Tibial nerve (tissue), 4 donors: ENCODE data around the gene RPS23. TPM values are rescaled to one million over a fixed set of nuclear protein-coding genes. Genes with fewer than 3 reads are reported as not detected.
A peak's percentile ranks its signal among the peaks of the same experiment; 100 is the strongest.

Source experiments
- DNase-seq, 2 donors: peaks; one replicate each; pipeline ENCODE4 v3.0.0-alpha.2; 2019; ENCODE audit warnings: low spot score in 2 of 2
- H3K27ac ChIP-seq, 4 donors: fragments of 200-600 bp; sonication (generic) in 3 of 4; one replicate each; pipeline ENCODE4 v1.5.1; 2017 to 2019; ENCODE audit warnings: mild to moderate bottlenecking in 1 of 4
- H3K27me3 ChIP-seq, 2 donors: fragments of 200-600 bp; sonication (generic) in 1 of 2; one replicate each; pipeline versions ENCODE4 v1.5.1 to v1.6.0; 2017 to 2019
- H3K36me3 ChIP-seq, 3 donors: fragments of 200-600 bp; sonication (generic); one replicate each; pipeline ENCODE4 v1.5.1; 2018 to 2019
- H3K4me1 ChIP-seq, 4 donors: fragments of 200-600 bp; sonication (generic) in 3 of 4; one replicate each; pipeline ENCODE4 v1.5.1; 2017 to 2019
- H3K4me3 ChIP-seq, 4 donors: fragments of 200-600 bp; sonication (generic) in 3 of 4; one replicate each; pipeline ENCODE4 v1.5.1; 2017 to 2019; ENCODE audit warnings: mild to moderate bottlenecking in 1 of 4, moderate library complexity in 1 of 4
- H3K9me3 ChIP-seq, 4 donors: fragments of 200-600 bp; sonication (generic) in 3 of 4; one replicate each; pipeline ENCODE4 v1.5.1; 2017 to 2019
- EP300 ChIP-seq, 2 donors: sonication (generic); formaldehyde crosslinking; IDR thresholded peaks; one replicate each; pipeline ENCODE4 v1.6.1; 2017; ENCODE audit warnings: antibody characterized with exemption in 2 of 2, mild to moderate bottlenecking in 1 of 2
- POLR2A ChIP-seq, 2 donors: fragments of 450-650 bp; IDR thresholded peaks; one replicate each; pipeline ENCODE4 v1.6.1; 2017; ENCODE audit warnings: antibody characterized with exemption in 2 of 2, mild to moderate bottlenecking in 2 of 2, moderate library complexity in 2 of 2
- WGBS, 2 donors: methylation state at CpG; one replicate each; pipeline ENCODE4 v1.1.5; 2018; 5-methylcytosine and 5-hydroxymethylcytosine counted together
- total RNA-seq, 4 donors: library from RNA; depleted of rRNA; stranded (reverse); fragments of >200 nt; gene quantifications; one replicate each; pipeline ENCODE4 v1.1.0, GENCODE V29; 2016
- TF ChIP-seq, protein P1 (sequence below), 5 experiments: fragments of 200-600 bp in 3 of 5; fragments of 450-650 bp in 2 of 5; sonication (generic) in 3 of 5; IDR thresholded peaks; one replicate each; pipeline ENCODE4 v1.5.1; 2016 to 2019; ENCODE audit warnings: antibody characterized with exemption in 5 of 5, mild to moderate bottlenecking in 3 of 5, moderate library complexity in 2 of 5

Gene RPS23
- total RNA-seq, result 1,000 to 10,000 TPM; 1,823 to 2,213 (median 2,095) TPM

- peaks cover 0 to 33% (median 6%) of the 10 kb centered on the region in 3 donors for H3K36me3 ChIP-seq
- peak within 1 kb of the TSS; percentile 78 to 89 (median 86) for H3K27ac ChIP-seq
- peak within 1 kb of the TSS; percentile 70 to 91 (median 78) for H3K4me3 ChIP-seq
- peaks cover 0 to 41% (median 13%) of the 10 kb centered on the region in 4 donors for H3K4me1 ChIP-seq
- no peaks in the 10 kb centered on the region for H3K27me3 ChIP-seq
- WGBS, 2 donors, result 0 to 1% methylated on average over 49 to 54 of the region's 60 CpGs
- no peaks in the 10 kb centered on the region for H3K9me3 ChIP-seq
- peak; percentile 49 to 52 for TF ChIP-seq POLR2A (IDR thresholded peaks at IDR 0.05)
- TF ChIP-seq, protein P1, sequence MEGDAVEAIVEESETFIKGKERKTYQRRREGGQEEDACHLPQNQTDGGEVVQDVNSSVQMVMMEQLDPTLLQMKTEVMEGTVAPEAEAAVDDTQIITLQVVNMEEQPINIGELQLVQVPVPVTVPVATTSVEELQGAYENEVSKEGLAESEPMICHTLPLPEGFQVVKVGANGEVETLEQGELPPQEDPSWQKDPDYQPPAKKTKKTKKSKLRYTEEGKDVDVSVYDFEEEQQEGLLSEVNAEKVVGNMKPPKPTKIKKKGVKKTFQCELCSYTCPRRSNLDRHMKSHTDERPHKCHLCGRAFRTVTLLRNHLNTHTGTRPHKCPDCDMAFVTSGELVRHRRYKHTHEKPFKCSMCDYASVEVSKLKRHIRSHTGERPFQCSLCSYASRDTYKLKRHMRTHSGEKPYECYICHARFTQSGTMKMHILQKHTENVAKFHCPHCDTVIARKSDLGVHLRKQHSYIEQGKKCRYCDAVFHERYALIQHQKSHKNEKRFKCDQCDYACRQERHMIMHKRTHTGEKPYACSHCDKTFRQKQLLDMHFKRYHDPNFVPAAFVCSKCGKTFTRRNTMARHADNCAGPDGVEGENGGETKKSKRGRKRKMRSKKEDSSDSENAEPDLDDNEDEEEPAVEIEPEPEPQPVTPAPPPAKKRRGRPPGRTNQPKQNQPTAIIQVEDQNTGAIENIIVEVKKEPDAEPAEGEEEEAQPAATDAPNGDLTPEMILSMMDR (IDR thresholded peaks at IDR 0.05), result peak in 1 of 5 experiments; percentile 24
- TF ChIP-seq EP300 (IDR thresholded peaks at IDR 0.05), result peak; percentile 67 to 91
- peak; percentile 85 to 87 for DNase-seq
These were observed at the start of gene RPS23 for GRCh38 chr5:82277987-82278710. Gene RPS23, minus strand, starts transcription at chr5:82278354. Its CDS starts 31 bp downstream, at chr5:82278323.

- Histone ChIP-seq H3K27ac (no peak overlapping the region), H3K4me3 (no peak overlapping the region), H3K27me3 (no peaks in the 10 kb centered on the region), H3K36me3 (no peaks in the 10 kb centered on the region), H3K9me3 (no peaks in the 10 kb centered on the region), H3K4me1 (peaks cover 0 to 13% (median 0%) of the 10 kb centered on the region in 4 donors)
- no peak for DNase-seq
- TF ChIP-seq POLR2A (IDR thresholded peaks at IDR 0.05) (no peak), EP300 (IDR thresholded peaks at IDR 0.05) (no peak)
- TF ChIP-seq, protein P1 (IDR thresholded peaks at IDR 0.05), result no peak
These were observed 49.8 kb upstream of the RPS23 start for GRCh38 chr5:82327941-82328340.

DNA sequence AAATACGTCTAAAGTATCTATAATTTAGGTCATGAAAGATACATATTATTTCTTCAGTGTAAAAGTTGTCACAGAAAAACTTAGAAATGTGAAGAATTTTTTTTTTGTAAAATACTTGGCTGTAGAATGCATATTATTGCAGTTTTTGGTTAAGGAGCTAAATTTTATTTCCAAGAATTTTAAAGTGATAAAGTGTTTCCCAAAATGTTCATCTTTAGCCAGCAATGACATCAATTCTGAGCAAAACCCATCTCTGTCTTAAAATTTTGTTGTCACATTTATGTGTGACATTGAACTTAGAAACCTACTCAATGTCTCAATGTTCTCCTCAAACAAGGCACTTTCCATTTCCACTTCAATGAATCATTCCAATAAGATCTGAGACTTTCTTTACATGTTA, 47.8 kb upstream of the RPS23 start:
- H3K4me1 ChIP-seq, result no peaks in the 10 kb centered on the region
- no peak for DNase-seq
- WGBS, 2 donors, result 54 to 64% methylated on average over 1 of the region's 1 CpG
- H3K36me3 ChIP-seq, result no peaks in the 10 kb centered on the region
- no peaks in the 10 kb centered on the region for H3K27me3 ChIP-seq
- TF ChIP-seq EP300 (IDR thresholded peaks at IDR 0.05), result no peak
- no peak for TF ChIP-seq POLR2A (IDR thresholded peaks at IDR 0.05)
- TF ChIP-seq, protein P1 (IDR thresholded peaks at IDR 0.05), result no peak
- H3K27ac ChIP-seq, result no peak overlapping the region
- no peaks in the 10 kb centered on the region for H3K9me3 ChIP-seq
- H3K4me3 ChIP-seq, result no peak overlapping the region

DNA sequence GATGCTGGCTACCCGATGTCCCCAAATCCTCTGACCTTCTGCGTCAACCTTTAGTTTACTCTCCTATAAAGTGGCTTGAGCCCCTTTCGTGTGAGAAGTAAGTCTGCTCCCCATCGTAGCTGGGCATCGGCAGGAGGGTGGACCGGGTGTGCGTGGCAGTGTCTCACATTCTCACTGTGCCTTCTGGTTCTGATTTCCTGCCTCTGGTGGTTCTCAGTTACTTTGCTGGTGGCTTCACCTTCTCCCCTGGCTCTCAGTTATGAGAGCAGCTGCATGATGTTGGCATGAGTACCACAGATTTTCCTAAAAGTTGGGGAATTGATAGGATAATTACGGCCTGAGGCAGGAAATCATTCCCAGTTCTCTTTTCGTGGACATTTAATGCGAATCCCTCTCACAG, 47.0 kb upstream of the RPS23 start:
- no peak overlapping the region for H3K27ac ChIP-seq
- H3K4me3 ChIP-seq, result no peak overlapping the region

DNA sequence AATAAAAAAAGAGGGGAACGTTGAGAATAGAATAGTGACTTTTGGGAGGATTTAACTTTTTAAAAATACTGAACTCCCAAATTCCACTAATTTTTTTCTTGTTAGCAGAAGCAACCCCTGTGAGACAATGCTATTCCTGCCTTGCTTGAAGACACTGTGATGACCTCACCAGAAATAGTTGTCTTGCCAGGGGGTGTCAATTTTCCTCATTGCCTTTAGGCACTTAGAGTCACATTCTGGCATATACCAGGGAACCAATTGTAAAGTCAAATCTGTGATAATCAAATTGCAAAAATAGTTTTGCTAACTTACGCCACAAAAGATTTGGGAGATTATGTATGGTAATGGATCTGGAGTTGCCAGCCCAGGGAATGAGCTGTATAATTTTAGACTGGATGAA, 42.8 kb upstream of the RPS23 start:
- TF ChIP-seq POLR2A (IDR thresholded peaks at IDR 0.05) (no peak), EP300 (IDR thresholded peaks at IDR 0.05) (no peak)
- TF ChIP-seq, protein P1 (IDR thresholded peaks at IDR 0.05), result no peak
- Histone ChIP-seq H3K36me3 (no peaks in the 10 kb centered on the region), H3K4me1 (no peaks in the 10 kb centered on the region), H3K9me3 (no peaks in the 10 kb centered on the region), H3K27ac (no peak overlapping the region), H3K4me3 (no peak overlapping the region), H3K27me3 (no peaks in the 10 kb centered on the region)
- DNase-seq, result no peak
- 78 to 80% methylated on average over 2 of the region's 2 CpGs for WGBS, 2 donors

More for the DNA sequence above, 47.0 kb upstream of the RPS23 start:
- no peaks in the 10 kb centered on the region for H3K27me3 ChIP-seq
- H3K4me1 ChIP-seq, result no peaks in the 10 kb centered on the region
- DNase-seq, result no peak
- TF ChIP-seq EP300 (IDR thresholded peaks at IDR 0.05) (no peak), POLR2A (IDR thresholded peaks at IDR 0.05) (no peak)
- TF ChIP-seq, protein P1 (IDR thresholded peaks at IDR 0.05), result no peak
- no peaks in the 10 kb centered on the region for H3K36me3 ChIP-seq
- no peaks in the 10 kb centered on the region for H3K9me3 ChIP-seq
- 86 to 89% methylated on average over 10 of the region's 10 CpGs for WGBS, 2 donors
